ENCODE measurements around the gene ELMO1. TPM values are rescaled to one million over a fixed set of nuclear protein-coding genes. Genes with fewer than 3 reads are reported as not detected.

Gene ELMO1
- total and polyA plus RNA-seq, 2 of the 13 experiments (the other 11 are each of a cell fraction or from before 2014, with no cell fraction given) = 0.11 to 0.17 TPM

DNA sequence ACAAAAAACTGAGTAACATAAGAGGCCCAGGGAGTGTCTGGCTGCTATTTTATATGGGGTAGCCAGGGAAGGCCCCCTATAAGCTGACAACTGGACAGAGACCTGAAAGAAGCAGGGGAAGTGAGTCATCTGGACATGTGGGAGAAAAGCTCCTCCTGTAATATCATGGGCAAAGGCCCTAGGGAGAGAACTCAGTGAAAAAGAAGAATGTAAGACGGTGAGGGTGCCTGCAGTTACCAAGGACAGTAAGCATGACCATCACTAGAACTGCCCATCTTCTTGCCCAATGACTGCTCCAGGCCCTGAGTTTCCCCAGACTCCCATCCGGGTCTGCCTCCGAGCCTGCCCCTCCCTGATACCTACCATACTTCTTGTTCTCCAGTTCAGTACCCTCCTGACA lies 2.3 kb downstream of the ELMO1 start (continued):
- TF ChIP-seq ZNF841 (CRISPR knock-in tag; IDR thresholded peaks at IDR 0.05; ENCODE audit: borderline replicate concordance) (no peak), HMG20A (CRISPR knock-in tag; IDR thresholded peaks at IDR 0.05; ENCODE audit: borderline replicate concordance) (no peak), SMAD9 (CRISPR knock-in tag; IDR thresholded peaks at IDR 0.05) (no peak)
- TF ChIP-seq, protein P1, sequence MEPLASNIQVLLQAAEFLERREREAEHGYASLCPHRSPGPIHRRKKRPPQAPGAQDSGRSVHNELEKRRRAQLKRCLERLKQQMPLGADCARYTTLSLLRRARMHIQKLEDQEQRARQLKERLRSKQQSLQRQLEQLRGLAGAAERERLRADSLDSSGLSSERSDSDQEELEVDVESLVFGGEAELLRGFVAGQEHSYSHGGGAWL (CRISPR knock-in tag; IDR thresholded peaks at IDR 0.05) = no peak

DNA sequence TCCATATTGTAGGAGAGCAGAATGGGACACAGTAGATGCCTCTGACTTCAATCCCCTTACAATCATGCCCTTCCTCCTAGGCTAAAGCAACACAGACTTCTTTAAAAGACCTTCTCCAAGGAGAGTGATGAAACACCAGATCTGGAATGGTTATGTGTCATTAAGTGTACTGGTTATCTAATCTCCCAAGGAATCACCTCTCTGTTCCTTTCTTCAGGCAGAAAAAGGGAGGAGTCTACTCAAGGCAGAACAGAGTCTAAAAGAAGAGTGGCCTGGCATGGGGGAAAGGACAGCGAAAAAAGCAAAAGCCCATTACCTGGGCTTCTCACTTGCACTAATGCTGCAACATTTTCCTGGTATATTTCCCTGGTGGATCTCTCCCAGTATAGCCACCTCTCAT lies 2.9 kb downstream of the ELMO1 start:
- Histone ChIP-seq H3K4me3 (replicated peaks in 1 of 3; ENCODE audit: insufficient read depth in 1 of 3, low read depth in 2 of 3, low read length in 3 of 3) (no peak overlapping the region), H3K4me1 (ENCODE audit: insufficient read depth, low read length) (no peaks in the 10 kb centered on the region), H4K20me1 (ENCODE audit: insufficient read depth, low read length) (no peaks in the 10 kb centered on the region), H3K9ac (ENCODE audit: insufficient read depth, low read depth, low read length) (no peak overlapping the region), H2AFZ (ENCODE audit: low read length) (no peak overlapping the region), H3K4me2 (ENCODE audit: low read depth, low read length) (no peak overlapping the region), H3K27ac (ENCODE audit: extremely low read length, insufficient read depth, low read length) (no peak overlapping the region), H3K27me3 (ENCODE audit: control insufficient read depth in 1 of 2, insufficient read depth in 2 of 2, low read length in 2 of 2) (peaks cover 0 to 26% of the 10 kb centered on the region in 2 experiments; a peak in 2 of 5 replicates), H3K9me3 (ENCODE audit: low read length) (no peaks in the 10 kb centered on the region), H3K79me2 (ENCODE audit: insufficient read depth, low read length) (no peaks in the 10 kb centered on the region), H3K36me3 (replicated peaks in 1 of 2; ENCODE audit: control insufficient read depth in 1 of 2, insufficient read depth in 2 of 2, low read length in 2 of 2) (no peaks in the 10 kb centered on the region)
- in situ Hi-C loops (cut with HindIII; ENCODE audit: extremely low pct_ligation_motif_present, low pct_unique_long_range_greater_than_20kb) = no loop called here
- FAIRE-seq (no peak), DNase-seq (ENCODE audit: low spot score) (no peak), ATAC-seq (no peak)
- 71% methylated on average over 1 of the region's 1 CpG for WGBS (ENCODE audit: low lambda C conversion rate)
- TF ChIP-seq ZNF841 (CRISPR knock-in tag; IDR thresholded peaks at IDR 0.05; ENCODE audit: borderline replicate concordance) (no peak), ZNF83 (CRISPR knock-in tag; IDR thresholded peaks at IDR 0.05; ENCODE audit: borderline replicate concordance) (no peak)
- ChIA-PET CTCF (ENCODE audit: low intra/inter-chr PET ratio, low total read pairs) (no interaction called here), POLR2A (no interaction called here)
- intact Hi-C loops (cut with micrococcal nuclease; ENCODE audit: unreplicated experiment) = no loop called here
- BruUV-seq (replicated peaks) = no TSS peak

- TF ChIP-seq ZNF75D (CRISPR knock-in tag; IDR thresholded peaks at IDR 0.05; ENCODE audit: borderline replicate concordance) = no peak
- TF ChIP-seq ARHGAP35 (CRISPR knock-in tag; IDR thresholded peaks at IDR 0.05; ENCODE audit: borderline replicate concordance) = no peak
- no peak for TF ChIP-seq ZNF781 (CRISPR knock-in tag; IDR thresholded peaks at IDR 0.05; ENCODE audit: borderline replicate concordance, not compliant biosample characterization)
- TF ChIP-seq ZNF564 (CRISPR knock-in tag; IDR thresholded peaks at IDR 0.05) = no peak
- TF ChIP-seq HNRNPK (IDR thresholded peaks at IDR 0.05; ENCODE audit: low read depth, low read length, poor library complexity, severe bottlenecking) = no peak
- no peak for TF ChIP-seq GATAD2A (CRISPR knock-in tag; IDR thresholded peaks at IDR 0.05)
- no peak for TF ChIP-seq ZSCAN9 (CRISPR knock-in tag; IDR thresholded peaks at IDR 0.05; ENCODE audit: borderline replicate concordance)
- Histone ChIP-seq H3K36me3 (replicated peaks in 1 of 2; ENCODE audit: control insufficient read depth in 1 of 2, insufficient read depth in 2 of 2, low read length in 2 of 2) (no peaks in the 10 kb centered on the region), H4K20me1 (ENCODE audit: insufficient read depth, low read length) (no peaks in the 10 kb centered on the region), H3K79me2 (ENCODE audit: insufficient read depth, low read length) (no peaks in the 10 kb centered on the region), H3K4me3 (replicated peaks in 1 of 3; ENCODE audit: insufficient read depth in 1 of 3, low read depth in 2 of 3, low read length in 3 of 3) (no peak overlapping the region), H3K27ac (ENCODE audit: extremely low read length, insufficient read depth, low read length) (no peak overlapping the region), H3K4me2 (ENCODE audit: low read depth, low read length) (no peak overlapping the region), H3K4me1 (ENCODE audit: insufficient read depth, low read length) (no peaks in the 10 kb centered on the region), H3K27me3 (ENCODE audit: control insufficient read depth in 1 of 2, insufficient read depth in 2 of 2, low read length in 2 of 2) (peaks cover 0 to 26% of the 10 kb centered on the region in 2 experiments; a peak in 2 of 5 replicates), H3K9ac (ENCODE audit: insufficient read depth, low read depth, low read length) (no peak overlapping the region), H2AFZ (ENCODE audit: low read length) (no peak overlapping the region), H3K9me3 (ENCODE audit: low read length) (no peaks in the 10 kb centered on the region)
- intact Hi-C loops (cut with micrococcal nuclease; ENCODE audit: unreplicated experiment) = no loop called here
- FAIRE-seq (no peak), ATAC-seq (no peak), DNase-seq (ENCODE audit: low spot score) (no peak)
- in situ Hi-C loops (cut with HindIII; ENCODE audit: extremely low pct_ligation_motif_present, low pct_unique_long_range_greater_than_20kb) = no loop called here
- ChIA-PET POLR2A (no interaction called here), CTCF (ENCODE audit: low intra/inter-chr PET ratio, low total read pairs) (no interaction called here)
- no TSS peak for BruUV-seq (replicated peaks)
- 39% methylated on average over 4 of the region's 4 CpGs for WGBS (ENCODE audit: low lambda C conversion rate)
Observed at GRCh38 chr7:37445064-37445723, 3.5 kb downstream of the ELMO1 start.

Measured in HepG2 (cell line).